Right atrium auricular region (tissue), 2 donors: Measurements from ENCODE around the gene KMT2A. TPM values are rescaled to one million over a fixed set of nuclear protein-coding genes. Genes with fewer than 3 reads are reported as not detected.

Experiments
- DNase-seq: peaks from one replicate; pipeline ENCODE4 v3.0.0-alpha.2; 2019; ENCODE audit warnings: low spot score
- H3K27ac ChIP-seq, 2 donors: fragments of 200-600 bp; sonication (generic); 1 replicate in 1 of 2; 2 replicates in 1 of 2; pipeline ENCODE4 v1.5.1; 2016 to 2019
- H3K27me3 ChIP-seq, 2 donors: fragments of 200-600 bp; sonication (generic); one replicate each; pipeline versions ENCODE4 v1.5.1 to v1.6.0; 2017 to 2019
- H3K36me3 ChIP-seq: fragments of 200-600 bp; sonication (generic); one replicate; pipeline ENCODE4 v1.5.1; 2016
- H3K4me1 ChIP-seq, 2 donors: fragments of 200-600 bp; sonication (generic); one replicate each; pipeline versions ENCODE4 v1.5.1 to v1.6.0; 2017 to 2019
- H3K4me3 ChIP-seq, 2 donors: fragments of 200-600 bp; sonication (generic); 1 replicate in 1 of 2; 2 replicates in 1 of 2; pipeline ENCODE4 v1.5.1; 2017 to 2019; ENCODE audit warnings: mild to moderate bottlenecking in 1 of 2, moderate library complexity in 1 of 2
- H3K9me3 ChIP-seq, 2 donors: fragments of 200-600 bp; sonication (generic); one replicate each; pipeline ENCODE4 v1.5.1; 2019
- CTCF ChIP-seq, 2 donors: fragments of 200-600 bp; sonication (generic); IDR thresholded peaks; one replicate each; pipeline ENCODE4 v1.5.1; 2019; ENCODE audit warnings: antibody characterized with exemption in 2 of 2
- total RNA-seq, 2 donors: library from RNA; depleted of rRNA; stranded (reverse); fragments of >200 nt; gene quantifications; one replicate each; pipeline ENCODE4 v1.1.0, GENCODE V29; 2016

Gene KMT2A
- total RNA-seq, 2 donors from 2014 or later: 28.1 to 41.7 TPM

- no peak for DNase-seq
- Histone ChIP-seq H3K4me3 (peak overlapping the region; percentile 67 to 80), H3K36me3 (no peaks in the 10 kb centered on the region), H3K4me1 (peaks cover 0 to 23% of the 10 kb centered on the region in 2 donors), H3K9me3 (no peaks in the 10 kb centered on the region), H3K27me3 (no peaks in the 10 kb centered on the region), H3K27ac (peak overlapping the region; percentile 70 to 83)
- no peak for TF ChIP-seq CTCF (IDR thresholded peaks at IDR 0.05)
Observed at GRCh38 chr11:118530180-118530682, 93.9 kb downstream of the KMT2A start.

GRCh38 chr11:118530683-118531596 is 94.6 kb downstream of the KMT2A start, which contains the start of gene TMEM25:
TMEM25 (plus strand) TSS chr11:118531192; CDS start chr11:118531802, 610 bp downstream.
- H3K9me3 ChIP-seq: no peaks in the 10 kb centered on the region
- H3K36me3 ChIP-seq: no peaks in the 10 kb centered on the region
- peaks cover 0 to 23% of the 10 kb centered on the region in 2 donors for H3K4me1 ChIP-seq
- peak within 1 kb of the TSS; percentile 70 to 83 for H3K27ac ChIP-seq
- DNase-seq: peak; percentile 60
- no peaks in the 10 kb centered on the region for H3K27me3 ChIP-seq
- TF ChIP-seq CTCF (IDR thresholded peaks at IDR 0.05): no peak
- peak within 1 kb of the TSS; percentile 67 to 80 for H3K4me3 ChIP-seq

- H3K9me3 ChIP-seq: no peaks in the 10 kb centered on the region
- no peak for TF ChIP-seq CTCF (IDR thresholded peaks at IDR 0.05)
- H3K4me3 ChIP-seq: peak overlapping the region; percentile 67 to 80
- peak overlapping the region; percentile 70 to 83 for H3K27ac ChIP-seq
- H3K27me3 ChIP-seq: no peaks in the 10 kb centered on the region
- H3K36me3 ChIP-seq: no peaks in the 10 kb centered on the region
- H3K4me1 ChIP-seq: peaks cover 0 to 23% of the 10 kb centered on the region in 2 donors
- DNase-seq: no peak
Observed at GRCh38 chr11:118531597-118532084, 95.3 kb downstream of the KMT2A start.

- Histone ChIP-seq H3K4me1 (peaks cover 0 to 23% of the 10 kb centered on the region in 2 donors), H3K36me3 (no peaks in the 10 kb centered on the region), H3K4me3 (no peak overlapping the region), H3K27ac (no peak overlapping the region), H3K9me3 (no peaks in the 10 kb centered on the region), H3K27me3 (no peaks in the 10 kb centered on the region)
- no peak for DNase-seq
- no peak for TF ChIP-seq CTCF (IDR thresholded peaks at IDR 0.05)
Observed at GRCh38 chr11:118532091-118532490, 95.8 kb downstream of the KMT2A start.

GRCh38 chr11:118532852-118533768 is 96.8 kb downstream of the KMT2A start:
- Histone ChIP-seq H3K4me1 (peaks cover 0 to 23% of the 10 kb centered on the region in 2 donors), H3K27ac (no peak overlapping the region), H3K36me3 (no peaks in the 10 kb centered on the region), H3K9me3 (no peaks in the 10 kb centered on the region), H3K27me3 (no peaks in the 10 kb centered on the region), H3K4me3 (no peak overlapping the region)
- DNase-seq: no peak
- no peak for TF ChIP-seq CTCF (IDR thresholded peaks at IDR 0.05)
